Aorta (tissue), 5 donors: Measurements from ENCODE around the gene LRRC73. TPM values are rescaled to one million over a fixed set of nuclear protein-coding genes. Genes with fewer than 3 reads are reported as not detected.

Experiments
- ATAC-seq: fragments of 200-7000 bp; cut with Tn5 transposase; one replicate; pipeline ENCODE4 v1.9.1; 2022; ENCODE audit warnings: moderate library complexity; ENCODE audit not compliant: low FRiP score
- DNase-seq, 2 donors: peaks; one replicate each; pipeline ENCODE4 v3.0.0-alpha.2; 2020
- H3K27ac ChIP-seq, 2 donors: one replicate each; pipeline ENCODE4 v1.5.1; 2013; ENCODE audit warnings: low read length in 2 of 2, mild to moderate bottlenecking in 2 of 2, moderate library complexity in 2 of 2, control low read depth in 1 of 2, inconsistent platforms in 1 of 2, low read depth in 1 of 2
- H3K27me3 ChIP-seq, 2 donors: one replicate each; pipeline ENCODE4 v1.6.1; 2013; ENCODE audit warnings: control low read depth in 1 of 2, low read length in 1 of 2, mild to moderate bottlenecking in 1 of 2, moderate library complexity in 1 of 2; ENCODE audit not compliant: insufficient read depth in 2 of 2, control insufficient read depth in 1 of 2
- H3K36me3 ChIP-seq, 2 donors: one replicate each; pipeline ENCODE4 v1.6.1; 2013; ENCODE audit warnings: control low read depth in 1 of 2, low read length in 1 of 2, mild to moderate bottlenecking in 1 of 2; ENCODE audit not compliant: insufficient read depth in 2 of 2, control insufficient read depth in 1 of 2
- H3K4me1 ChIP-seq, 2 donors: one replicate each; pipeline ENCODE4 v1.6.1; 2013; ENCODE audit warnings: low read length in 2 of 2, control low read depth in 1 of 2, mild to moderate bottlenecking in 1 of 2, moderate library complexity in 1 of 2; ENCODE audit not compliant: insufficient read depth in 2 of 2, control insufficient read depth in 1 of 2
- H3K4me3 ChIP-seq, 2 donors: one replicate each; pipeline ENCODE4 v1.5.1; 2013; ENCODE audit warnings: low read length in 2 of 2, control low read depth in 1 of 2, mild to moderate bottlenecking in 1 of 2
- H3K9me3 ChIP-seq: one replicate; pipeline ENCODE4 v1.6.1; 2013; ENCODE audit warnings: mild to moderate bottlenecking, low read length; ENCODE audit not compliant: control insufficient read depth
- WGBS, 2 donors: extraction: QIAGEN DNeasy Blood & Tissue Kit; methylation state at CpG; one replicate each; pipeline ENCODE4 v1.1.7; 2013; 5-methylcytosine and 5-hydroxymethylcytosine counted together
- intact Hi-C, 2 donors: fragments of 100-400 bp; cut with DNase I; formaldehyde crosslinking; loops; one replicate each; pipeline versions ENCODE4 v1.14.2 to v1.15.0; 2022
- polyA plus RNA-seq, 2 donors: library from polyadenylated mRNA; stranded (reverse); fragments of 200-250 nt; gene quantifications; one replicate each; pipeline ENCODE4 v1.2.3, GENCODE V29; 2013
- total RNA-seq, 2 donors: library from RNA; stranded (reverse); fragmentation: NEBNext Ultra II Directional; extraction: Animal tissue kit (Norgen Biotek cat#: 25700); gene quantifications; one replicate each; pipeline ENCODE4 v1.2.1, GENCODE V29; 2021
- donor health status: healthy with polysubstance abuse.
- donor health status: Bipolar disorder and iron deficiency.
- donor health status: DM: no; HTN: no; CAD: no.
- donor health status: DM: no; HTN: no; CAD: no.
- donor health status: DM: yes; HTN: yes; CAD: no.

LRRC73 gene
- total and polyA plus RNA-seq, 4 donors, result 0.39 to 1.6 (median 0.56) TPM

- H3K27ac ChIP-seq, result no peak overlapping the region
- no peak overlapping the region for H3K4me3 ChIP-seq
- no peak for DNase-seq
- WGBS, 2 donors, result 47 to 60% methylated on average over 3 of the region's 3 CpGs
- H3K36me3 ChIP-seq, result no peaks in the 10 kb centered on the region
- no peak for ATAC-seq
- H3K4me1 ChIP-seq, result no peaks in the 10 kb centered on the region
- H3K27me3 ChIP-seq, result no peaks in the 10 kb centered on the region
- intact Hi-C loops, result loop anchor here in 1 of 2 donors (2.0 kb wide), 1 partner anchor 14 kb away; no protein-coding TSS in a partner anchor
- H3K9me3 ChIP-seq, result no peaks in the 10 kb centered on the region
Measured at GRCh38 chr6:43492673-43493072, 17.5 kb downstream of the LRRC73 start.

- Histone ChIP-seq H3K36me3 (no peaks in the 10 kb centered on the region), H3K4me1 (no peaks in the 10 kb centered on the region), H3K9me3 (no peaks in the 10 kb centered on the region), H3K27me3 (no peaks in the 10 kb centered on the region), H3K4me3 (no peak overlapping the region), H3K27ac (no peak overlapping the region)
- no peak for ATAC-seq
- DNase-seq, result peak; percentile 86 to 94
- intact Hi-C loops, result loop anchor here in 1 of 2 donors (2.0 kb wide), 1 partner anchor 13 kb away; no protein-coding TSS in a partner anchor
- WGBS, 2 donors, result 6 to 10% methylated on average over 10 of the region's 10 CpGs
Measured at GRCh38 chr6:43491750-43492661, 18.1 kb downstream of the LRRC73 start.

DNA sequence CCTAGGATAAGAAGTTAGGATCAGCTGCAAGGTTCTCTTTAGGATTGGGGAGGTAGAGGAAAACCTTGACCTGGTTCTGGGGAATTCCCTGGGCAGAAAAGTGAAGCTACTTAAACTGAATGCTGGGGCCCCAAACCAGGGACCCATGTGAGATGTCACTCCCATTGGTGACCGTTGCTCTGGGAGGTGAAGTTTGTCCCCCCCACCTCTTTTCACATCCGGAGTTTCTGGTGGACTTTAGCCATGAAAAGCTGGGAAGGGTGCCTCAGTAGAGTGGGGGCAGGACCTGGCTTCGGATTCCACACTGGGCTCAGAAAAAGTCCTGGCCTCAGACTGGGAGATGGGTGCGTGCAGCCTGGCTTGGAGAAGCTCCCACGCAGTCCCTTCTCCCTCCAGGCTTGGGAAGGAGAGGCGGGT, 19.6 kb downstream of the LRRC73 start:
- DNase-seq (no peak), ATAC-seq (no peak)
- H3K36me3 ChIP-seq, result peaks cover 0 to under 1% of the 10 kb centered on the region in 2 donors
- intact Hi-C loops, result no loop called here
- WGBS, 2 donors, result 4 to 20% methylated on average over 6 of the region's 6 CpGs
- H3K4me3 ChIP-seq, result no peak overlapping the region
- H3K4me1 ChIP-seq, result no peaks in the 10 kb centered on the region
- H3K27me3 ChIP-seq, result no peaks in the 10 kb centered on the region
- no peaks in the 10 kb centered on the region for H3K9me3 ChIP-seq
- no peak overlapping the region for H3K27ac ChIP-seq

DNA sequence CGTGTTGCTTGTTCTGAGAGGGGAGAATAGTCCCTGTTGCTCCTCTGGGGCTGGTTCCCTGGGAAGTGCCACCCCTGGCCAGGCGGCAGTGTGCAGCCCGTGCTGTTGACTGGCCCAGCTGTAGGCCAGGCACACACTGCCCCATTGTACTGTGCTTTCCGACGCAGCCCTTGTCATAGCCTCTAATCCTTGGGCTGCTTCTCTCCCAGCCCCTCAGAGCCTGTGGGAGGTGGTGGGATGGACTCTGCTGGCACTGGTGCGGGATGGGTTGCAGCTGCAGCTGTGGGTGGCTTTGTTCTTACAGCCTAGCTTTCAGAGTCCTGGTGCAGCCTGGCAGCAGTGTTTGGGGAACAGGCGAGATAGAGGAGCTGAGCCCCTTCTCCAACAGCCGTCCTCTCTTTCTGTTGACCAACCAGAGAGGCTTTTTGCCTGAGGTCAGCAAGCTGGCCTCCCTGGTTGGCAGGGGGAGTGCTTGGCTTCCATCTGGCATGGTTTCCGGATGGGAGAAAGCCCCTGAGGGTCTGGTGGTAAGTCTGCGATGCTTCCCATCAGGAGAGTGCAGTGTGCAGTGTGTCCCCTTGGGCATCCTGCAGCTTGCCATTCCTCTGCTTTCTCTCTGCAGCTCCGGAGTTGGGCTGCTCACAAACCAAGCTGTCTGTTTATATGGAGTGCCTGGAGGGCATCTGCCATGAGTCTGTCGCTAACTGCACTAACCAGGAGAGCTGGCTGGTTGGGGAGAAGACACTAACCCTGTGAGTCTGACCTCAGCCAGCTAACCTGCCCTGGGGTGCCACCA, 20.7 kb downstream of the LRRC73 start:
- WGBS, 2 donors, result 87% methylated on average over 12 of the region's 12 CpGs
- Histone ChIP-seq H3K4me1 (no peaks in the 10 kb centered on the region), H3K9me3 (no peaks in the 10 kb centered on the region), H3K27ac (no peak overlapping the region), H3K4me3 (no peak overlapping the region), H3K36me3 (peaks cover 0 to 3% of the 10 kb centered on the region in 2 donors), H3K27me3 (no peaks in the 10 kb centered on the region)
- ATAC-seq (no peak), DNase-seq (no peak)
- intact Hi-C loops, result no loop called here

DNA sequence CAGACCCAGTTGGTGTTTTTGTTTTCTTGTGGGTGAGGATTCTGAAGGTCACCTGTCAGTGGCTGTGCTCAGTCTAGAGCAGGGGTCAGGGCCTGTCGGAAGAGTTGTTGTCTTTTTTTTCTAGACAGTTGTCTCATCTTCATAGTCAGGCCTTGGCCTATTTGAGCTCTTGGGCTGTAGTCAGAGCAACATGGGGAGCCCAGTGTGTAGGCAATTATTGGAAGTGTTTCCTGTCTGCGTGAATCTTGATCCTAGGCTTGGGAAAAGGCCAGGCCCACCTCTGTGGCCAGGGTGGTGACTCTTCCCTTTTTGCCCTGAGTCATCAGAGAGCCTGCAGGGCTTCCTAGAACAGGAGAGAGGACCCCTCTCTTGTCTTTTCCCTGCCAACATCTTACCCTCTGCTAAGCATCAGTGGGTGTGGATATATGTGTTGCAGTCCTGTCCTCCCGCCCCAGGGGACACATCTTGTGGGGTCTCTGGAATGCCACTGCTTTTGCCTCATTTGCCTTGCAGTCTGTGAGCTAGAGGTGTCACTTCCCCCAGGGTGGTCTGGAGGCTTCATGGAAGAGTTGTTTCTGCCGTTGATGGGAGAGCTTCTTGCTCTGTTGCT, 21.4 kb downstream of the LRRC73 start:
- no peak for ATAC-seq
- H3K9me3 ChIP-seq, result no peaks in the 10 kb centered on the region
- H3K4me3 ChIP-seq, result no peak overlapping the region
- intact Hi-C loops, result no loop called here
- H3K27ac ChIP-seq, result no peak overlapping the region
- no peaks in the 10 kb centered on the region for H3K27me3 ChIP-seq
- 63 to 72% methylated on average over 4 of the region's 4 CpGs for WGBS, 2 donors
- peaks cover 0 to 3% of the 10 kb centered on the region in 2 donors for H3K36me3 ChIP-seq
- no peaks in the 10 kb centered on the region for H3K4me1 ChIP-seq
- no peak for DNase-seq

GRCh38 chr6:43481591-43482236, 28.4 kb downstream of the LRRC73 start:
- no peaks in the 10 kb centered on the region for H3K27me3 ChIP-seq
- H3K27ac ChIP-seq, result no peak overlapping the region
- H3K9me3 ChIP-seq, result no peaks in the 10 kb centered on the region
- peaks cover 0 to 3% of the 10 kb centered on the region in 2 donors for H3K36me3 ChIP-seq
- DNase-seq (no peak), ATAC-seq (no peak)
- intact Hi-C loops, result no loop called here
- peaks cover 0 to 5% of the 10 kb centered on the region in 2 donors for H3K4me1 ChIP-seq
- 87 to 89% methylated on average over 11 of the region's 11 CpGs for WGBS, 2 donors
- no peak overlapping the region for H3K4me3 ChIP-seq

DNA sequence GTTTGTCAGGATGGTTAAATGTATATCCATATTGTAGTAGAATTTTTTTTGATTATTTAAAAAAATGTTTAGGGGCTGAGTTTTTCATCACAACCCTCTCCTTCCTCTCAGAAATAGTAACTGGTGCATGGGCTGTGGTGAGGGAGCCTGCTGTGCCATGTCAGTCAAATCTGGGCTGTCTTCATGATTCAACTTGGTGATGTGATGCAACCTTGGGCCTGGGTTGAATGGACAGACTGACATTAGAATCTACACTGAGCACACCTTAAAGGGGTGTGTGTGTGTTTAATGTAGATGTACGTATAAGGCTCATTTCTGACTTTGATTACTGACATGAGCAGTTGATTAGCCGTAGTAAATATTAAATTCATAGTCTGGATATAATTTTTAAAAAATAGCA, 29.1 kb downstream of the LRRC73 start:
- intact Hi-C loops, result no loop called here
- ATAC-seq (no peak), DNase-seq (no peak)
- Histone ChIP-seq H3K27me3 (no peaks in the 10 kb centered on the region), H3K4me3 (no peak overlapping the region), H3K4me1 (peaks cover 0 to 5% of the 10 kb centered on the region in 2 donors), H3K9me3 (no peaks in the 10 kb centered on the region), H3K27ac (no peak overlapping the region), H3K36me3 (peaks cover 0 to 3% of the 10 kb centered on the region in 2 donors)
- WGBS, 2 donors, result 79 to 89% methylated on average over 2 of the region's 2 CpGs

GRCh38 chr6:43478008-43478372, 32.2 kb downstream of the LRRC73 start:
- Histone ChIP-seq H3K4me3 (peak overlapping the region; percentile 72 to 92), H3K9me3 (no peaks in the 10 kb centered on the region), H3K36me3 (no peaks in the 10 kb centered on the region), H3K4me1 (peaks cover 0 to 5% of the 10 kb centered on the region in 2 donors), H3K27ac (peak overlapping the region in 1 of 2 donors; percentile 42), H3K27me3 (no peaks in the 10 kb centered on the region)
- 14 to 18% methylated on average over 3 of the region's 3 CpGs for WGBS, 2 donors
- ATAC-seq (no peak), DNase-seq (no peak)
- intact Hi-C loops, result loop anchor here in 1 of 2 donors (2.0 kb wide), 1 partner anchor 15 kb away; no protein-coding TSS in a partner anchor
